ENCODE results near the gene TMED6.

TMED6 gene

DNA sequence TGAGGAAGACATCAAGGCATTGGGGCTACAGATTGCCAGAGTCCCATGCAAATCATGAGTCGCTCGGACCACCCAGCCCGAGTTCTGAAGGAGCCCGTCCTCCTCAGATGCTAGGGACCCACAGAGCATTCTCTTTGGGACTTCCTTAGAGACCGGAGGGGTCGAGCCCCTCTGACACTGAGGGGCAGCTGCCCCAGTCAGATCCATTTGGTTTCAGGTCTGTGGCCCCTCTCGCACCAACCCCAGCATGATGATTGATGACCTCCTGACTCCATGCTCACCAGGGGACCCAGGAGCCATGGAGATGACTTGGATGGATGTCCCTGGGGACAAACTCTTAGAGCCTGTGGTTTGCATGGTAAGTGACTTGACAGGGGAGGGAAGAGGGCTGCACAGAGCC lies 29.2 kb downstream of the TMED6 start:
- no peak for DNase-seq

GRCh38 chr16:69321080-69321479 lies 30.5 kb downstream of the TMED6 start:
- DNase-seq, result no peak

DNA sequence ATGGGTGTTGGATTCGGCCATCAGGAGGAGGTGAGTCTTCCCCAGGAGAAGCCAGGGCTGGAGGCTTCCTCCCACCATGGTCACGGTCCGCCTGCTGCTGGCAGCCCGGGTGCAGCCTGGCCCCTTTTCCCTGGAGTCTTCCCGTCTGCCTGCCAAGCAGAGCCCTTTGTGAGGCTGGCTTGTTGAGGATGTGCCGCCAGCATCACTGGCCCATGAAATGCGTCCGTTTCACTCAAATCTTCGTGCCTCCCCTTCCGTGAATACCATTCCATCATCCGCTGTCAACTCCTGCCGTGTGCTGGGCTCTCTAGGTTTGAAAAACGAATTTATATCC lies 30.9 kb downstream of the TMED6 start:
- DNase-seq, result no peak

GRCh38 chr16:69319826-69320739 lies 31.5 kb downstream of the TMED6 start:
- DNase-seq, result no peak

DNA sequence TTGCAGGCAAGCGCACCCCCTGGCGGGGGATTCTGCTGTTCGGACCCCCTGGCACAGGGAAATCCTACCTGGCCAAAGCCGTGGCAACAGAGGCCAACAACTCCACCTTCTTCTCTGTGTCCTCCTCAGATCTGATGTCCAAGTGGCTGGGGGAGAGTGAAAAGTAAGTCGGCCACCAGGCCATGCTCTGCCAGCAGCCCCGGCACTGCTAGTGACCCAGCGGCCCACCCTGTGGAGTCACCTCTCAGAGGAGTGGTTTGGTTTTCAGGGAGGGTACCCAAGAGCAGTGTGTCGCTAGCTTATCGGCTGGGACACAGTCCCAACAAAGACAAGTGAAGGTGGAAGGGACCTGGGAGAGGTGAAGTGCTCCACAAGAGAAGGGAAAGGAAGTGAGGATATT lies 32.2 kb downstream of the TMED6 start:
- no peak for DNase-seq

DNA sequence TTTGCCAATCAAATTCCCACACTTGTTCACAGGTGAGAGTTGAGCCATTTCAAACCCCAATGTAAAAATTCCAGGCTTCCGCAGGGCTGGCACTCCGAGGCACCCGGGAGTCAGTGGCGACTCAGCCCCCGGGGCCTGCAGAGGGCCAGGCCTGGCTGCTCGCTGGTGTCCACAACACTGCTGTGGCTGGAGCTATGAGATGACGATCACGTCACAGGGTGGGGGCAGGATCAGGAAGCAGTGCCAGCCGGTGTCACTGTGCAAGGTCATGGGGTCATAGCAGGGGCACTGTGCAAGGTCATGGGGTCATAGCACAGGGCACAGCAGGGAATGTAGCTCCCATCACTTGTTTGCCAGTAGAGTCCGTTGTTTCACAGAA lies 32.7 kb downstream of the TMED6 start:
- DNase-seq, result no peak

DNA sequence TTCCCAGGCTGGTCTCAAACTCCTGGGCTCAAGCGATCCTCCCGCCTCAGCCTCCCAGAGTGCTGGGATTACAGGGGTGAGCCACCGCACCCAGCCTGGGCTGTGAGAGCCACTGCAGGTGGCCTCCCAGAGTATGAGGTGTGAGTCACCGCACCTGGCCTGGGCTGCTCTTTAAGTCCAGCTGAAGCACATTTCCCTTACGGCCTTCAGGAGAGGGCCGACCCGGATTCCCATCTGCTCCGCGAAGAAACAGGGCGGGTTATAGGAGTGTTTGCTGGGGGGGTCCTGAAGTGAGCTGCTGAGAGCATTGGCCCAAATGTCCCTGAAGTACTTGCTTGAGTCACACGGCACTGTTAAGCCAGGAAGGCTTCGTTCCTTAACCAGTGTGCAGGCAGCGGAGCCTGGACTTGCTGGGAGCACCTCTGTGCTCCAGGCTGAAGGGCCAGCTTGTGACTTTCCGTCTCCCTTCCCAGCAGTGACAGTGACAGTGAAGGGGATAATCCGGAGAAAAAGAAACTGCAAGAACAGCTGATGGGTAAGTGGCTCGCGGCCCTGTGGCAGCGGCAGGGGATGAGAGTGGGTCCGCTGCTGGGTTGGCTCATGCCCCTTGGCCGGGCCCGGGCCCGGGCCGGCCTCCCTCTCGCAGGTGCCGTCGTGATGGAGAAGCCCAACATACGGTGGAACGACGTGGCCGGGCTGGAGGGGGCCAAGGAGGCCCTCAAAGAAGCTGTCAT lies 33.2 kb downstream of the TMED6 start:
- no peak for DNase-seq

DNA sequence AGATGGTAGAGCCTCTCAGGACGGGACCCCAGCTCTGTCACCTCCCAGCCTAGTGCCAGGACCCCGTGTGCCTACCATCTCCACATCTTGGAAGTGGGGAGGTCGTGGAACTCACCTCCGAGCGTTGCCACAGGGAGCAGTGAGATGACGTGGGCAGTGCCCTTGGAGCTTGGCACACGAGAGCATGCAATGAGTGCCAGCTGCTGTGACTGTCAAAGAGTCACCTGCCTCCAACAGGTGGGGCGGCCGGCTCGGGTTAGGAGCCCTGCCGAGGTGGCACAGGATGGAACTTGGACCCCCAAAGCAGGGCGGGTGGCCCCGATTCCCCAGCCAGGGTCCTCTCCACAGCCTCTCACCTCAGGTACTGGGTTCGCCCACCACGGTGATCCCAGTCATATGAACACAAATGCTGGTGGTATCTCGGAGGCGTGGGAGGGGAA lies 35.0 kb downstream of the TMED6 start:
- DNase-seq, result no peak

DNA sequence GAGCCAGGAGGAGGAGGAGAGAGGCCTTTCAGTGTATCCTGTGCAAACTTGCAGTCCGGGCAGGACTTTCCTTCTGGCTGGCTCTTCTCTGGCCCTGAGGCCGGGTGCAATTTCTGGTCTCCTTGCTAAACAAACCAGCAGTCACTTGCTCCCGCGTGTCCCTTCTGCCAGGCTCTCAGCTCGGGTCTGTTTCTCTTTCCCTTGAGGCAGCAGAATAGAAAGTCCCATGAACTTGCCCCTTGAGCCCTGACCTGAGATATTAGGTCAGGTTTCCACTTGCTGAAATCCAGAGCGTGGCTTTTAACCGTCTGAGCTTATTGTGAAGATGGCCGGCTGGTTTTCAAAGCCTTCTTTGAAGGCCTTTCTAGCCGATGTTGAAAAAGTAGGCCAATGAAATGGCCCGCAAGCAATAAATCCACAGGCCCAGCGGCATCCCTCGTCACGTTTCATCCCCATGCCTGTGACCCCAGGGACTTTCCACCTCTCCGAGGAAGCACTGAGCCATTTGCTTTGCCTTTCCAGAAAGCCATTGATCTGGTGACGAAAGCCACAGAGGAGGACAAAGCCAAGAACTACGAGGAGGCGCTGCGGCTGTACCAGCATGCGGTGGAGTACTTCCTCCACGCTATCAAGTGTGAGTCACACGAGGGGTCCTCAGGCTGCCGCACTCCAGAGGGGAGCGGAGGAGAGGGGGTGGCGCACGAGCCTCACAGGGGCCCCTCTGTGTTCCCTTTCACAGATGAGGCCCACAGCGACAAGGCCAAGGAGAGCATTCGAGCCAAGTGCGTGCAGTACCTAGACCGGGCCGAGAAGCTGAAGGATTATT lies 35.9 kb downstream of the TMED6 start:
- DNase-seq, result no peak

DNA sequence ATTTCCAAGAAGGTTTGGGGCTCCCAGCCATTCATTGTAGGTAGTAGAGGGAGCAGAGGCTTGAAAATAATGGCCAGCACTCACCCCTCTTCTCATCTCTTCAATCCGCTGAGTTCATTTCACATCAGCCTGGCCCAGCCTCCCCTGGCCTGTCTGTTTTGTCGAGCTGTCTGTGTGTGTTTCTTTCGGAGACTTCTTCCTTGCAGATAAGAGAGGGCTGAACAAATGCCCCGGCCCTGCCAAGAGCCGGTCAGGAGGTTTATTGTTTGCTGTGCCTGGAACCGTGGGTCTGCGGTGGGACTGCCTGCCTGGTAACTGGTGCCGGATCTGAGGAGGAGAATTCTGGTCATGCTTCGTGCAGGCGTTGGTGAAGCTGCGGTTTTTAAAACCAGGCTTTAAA lies 37.1 kb downstream of the TMED6 start:
- DNase-seq, result no peak

DNA sequence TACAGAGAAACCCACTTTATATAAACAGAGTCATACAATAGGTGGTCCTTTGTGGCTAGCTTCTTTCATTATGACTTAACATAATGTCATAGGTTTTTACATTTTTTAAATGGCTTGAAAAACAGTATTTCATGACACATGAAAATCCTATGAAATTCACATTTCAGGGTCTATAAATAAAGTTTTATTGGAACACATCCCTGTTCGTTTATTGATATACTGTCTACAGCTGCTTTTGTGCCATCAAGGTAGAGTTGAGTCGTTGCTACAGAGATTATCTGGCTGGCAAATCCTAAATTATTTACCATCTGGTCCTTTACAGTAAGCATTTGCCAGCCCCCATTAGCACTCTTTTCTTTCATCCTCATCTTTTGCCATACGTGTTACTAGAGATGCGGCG lies 38.1 kb downstream of the TMED6 start:
- DNase-seq, result no peak

GRCh38 chr16:69311533-69312387 lies 39.8 kb downstream of the TMED6 start:
- peak; percentile 29 for DNase-seq

DNA sequence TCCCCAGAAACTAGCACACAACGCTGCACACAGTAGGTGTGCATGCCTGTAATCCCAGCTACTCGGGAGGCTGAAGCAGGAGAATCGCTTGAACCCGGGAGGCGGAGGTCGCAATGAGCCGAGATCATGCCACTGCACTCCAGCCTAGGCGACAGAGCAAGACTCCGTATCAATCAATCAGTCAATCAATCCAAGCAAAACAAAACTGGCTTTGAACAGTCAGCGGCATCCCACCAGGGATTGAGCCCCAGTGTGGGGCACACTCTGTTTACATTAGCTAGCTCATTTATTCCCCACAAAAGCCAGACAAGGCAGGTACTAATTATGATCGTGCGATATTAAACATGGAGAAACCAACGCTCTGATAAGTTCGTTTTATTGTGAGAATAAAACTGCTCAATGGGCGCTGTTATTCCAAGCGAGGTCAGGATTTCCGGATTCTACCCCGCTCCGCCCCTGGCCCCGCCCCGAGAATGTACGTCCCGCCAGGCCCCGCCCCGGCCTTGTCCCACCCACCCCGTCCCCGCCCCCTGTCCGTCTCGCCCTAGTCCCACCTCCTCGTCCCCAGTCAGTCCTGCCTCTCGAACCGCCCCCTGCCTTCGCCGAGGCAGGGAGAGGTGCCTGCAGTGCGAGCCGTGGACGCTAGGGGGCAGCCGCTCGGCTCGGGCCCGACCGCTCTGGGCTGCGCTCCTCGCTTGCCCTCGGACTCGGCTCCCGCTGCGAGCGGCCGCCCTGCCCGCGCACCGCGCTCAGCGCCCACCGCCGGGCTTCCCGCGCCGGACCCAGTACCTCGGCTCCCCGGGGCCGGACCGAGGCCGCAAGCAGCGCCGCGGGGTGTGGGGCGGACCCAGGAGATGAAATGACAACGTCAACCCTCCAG lies 40.7 kb downstream of the TMED6 start, which contains the start of gene VPS4A:
Gene VPS4A, plus strand, starts transcription at position 698 of the 880 bp plus-strand sequence. Its CDS starts 162 bp downstream, at position 860.
- DNase-seq, result peak; percentile 92

GRCh38 chr16:69309316-69309715 lies 42.3 kb downstream of the TMED6 start:
- DNase-seq, result no peak

DNA sequence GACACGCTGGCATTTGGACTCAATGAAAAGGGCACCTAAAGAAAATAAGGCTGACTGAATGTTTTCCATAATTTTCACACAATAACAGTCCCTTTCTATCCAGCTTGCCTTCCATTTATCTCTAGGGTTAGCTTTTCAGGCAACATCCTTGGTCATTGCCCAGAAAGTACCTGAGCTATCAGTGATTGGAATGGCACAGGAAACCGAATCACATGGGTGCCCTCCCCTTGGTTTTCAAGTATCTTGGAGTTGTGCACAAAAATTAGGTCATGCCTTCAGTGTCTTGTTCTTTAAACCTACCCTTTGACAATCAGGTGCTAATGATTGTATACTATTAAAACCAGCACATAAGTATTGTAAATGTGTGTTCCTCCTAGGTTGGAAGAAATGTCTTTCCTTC lies 43.7 kb downstream of the TMED6 start:
- no peak for DNase-seq

DNA sequence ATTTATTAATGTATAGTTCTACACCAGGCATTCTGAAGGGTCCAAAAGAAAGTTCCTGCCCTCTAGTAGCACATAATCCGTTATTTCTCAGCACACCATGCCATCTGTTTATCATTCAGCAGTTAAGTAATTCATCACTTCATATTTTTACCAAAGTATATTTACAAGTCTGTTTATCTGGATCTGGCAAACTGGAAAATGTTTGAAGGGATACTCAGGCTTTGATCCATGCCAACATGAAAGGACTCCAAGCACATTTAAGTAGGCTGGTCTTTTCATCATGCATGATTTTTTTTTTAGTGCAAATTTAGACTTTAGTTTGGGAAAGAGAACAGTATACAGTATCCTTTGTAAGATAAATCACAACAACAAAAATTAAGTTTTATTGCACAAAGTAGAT lies 44.5 kb downstream of the TMED6 start:
- no peak for DNase-seq

- no peak for DNase-seq
These were observed 45.6 kb downstream of the TMED6 start for GRCh38 chr16:69306031-69306430.

- no peak for DNase-seq
These were observed 49.3 kb downstream of the TMED6 start for GRCh38 chr16:69302301-69302700.

DNA sequence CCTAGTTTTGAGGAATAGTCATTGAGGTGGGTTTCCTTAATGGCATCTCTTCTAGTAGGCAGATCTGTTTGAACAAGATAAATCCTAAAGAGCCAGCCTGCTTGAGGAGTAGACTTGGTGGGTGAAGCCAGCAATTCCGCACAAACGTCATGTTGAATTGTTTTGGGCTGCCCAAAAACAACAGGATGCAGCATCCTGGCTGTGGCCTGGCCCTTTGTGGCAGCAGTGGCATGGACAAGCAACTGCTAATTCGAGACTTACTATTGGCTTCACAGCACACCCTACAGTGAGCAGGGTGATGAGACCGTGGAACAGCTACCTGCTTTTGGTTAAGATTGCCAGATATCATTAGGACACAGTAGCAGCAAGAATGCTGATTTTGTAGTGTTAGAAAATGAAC lies 49.7 kb downstream of the TMED6 start:
- no peak for DNase-seq

GRCh38 chr16:69301187-69301586 lies 50.4 kb downstream of the TMED6 start:
- no peak for DNase-seq

GRCh38 chr16:69298261-69298660 lies 53.3 kb downstream of the TMED6 start:
- no peak for DNase-seq
